HG02938 (cell line): ENCODE results near the gene POTEI.
"Not testable (repeated sequence)": the region's sequence is repeated elsewhere in the genome, so short reads cannot be mapped to it uniquely, and the experiment has no call there.

Source experiments
- ATAC-seq: cut with Tn5 transposase; IDR thresholded peaks from one replicate; pipeline ENCODE4 v1.9.1; 2021; ENCODE audit warnings: mild to moderate bottlenecking, moderate library complexity; ENCODE audit not compliant: unreplicated experiment

Gene POTEI

DNA sequence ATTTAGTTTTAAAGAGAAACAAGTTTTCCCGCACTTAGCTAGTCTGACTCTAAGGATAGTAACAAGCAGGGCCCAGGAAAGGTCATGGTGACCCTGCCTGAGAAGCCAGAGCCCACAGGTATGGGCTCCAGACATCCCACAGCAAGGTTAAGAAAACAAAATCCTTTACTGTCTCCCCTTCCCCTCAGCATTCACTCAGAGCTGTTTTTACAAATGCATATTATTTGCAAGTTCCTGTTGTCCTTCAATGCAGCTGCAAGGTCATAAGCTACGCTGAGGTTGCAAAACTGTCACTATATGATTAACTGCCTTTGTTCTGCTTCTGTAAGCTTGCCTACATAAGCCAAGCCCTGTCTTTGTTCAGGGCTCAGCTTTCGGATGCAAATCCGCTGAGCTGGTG is 18.1 kb downstream of the POTEI start:
- not testable (repeated sequence) for ATAC-seq

DNA sequence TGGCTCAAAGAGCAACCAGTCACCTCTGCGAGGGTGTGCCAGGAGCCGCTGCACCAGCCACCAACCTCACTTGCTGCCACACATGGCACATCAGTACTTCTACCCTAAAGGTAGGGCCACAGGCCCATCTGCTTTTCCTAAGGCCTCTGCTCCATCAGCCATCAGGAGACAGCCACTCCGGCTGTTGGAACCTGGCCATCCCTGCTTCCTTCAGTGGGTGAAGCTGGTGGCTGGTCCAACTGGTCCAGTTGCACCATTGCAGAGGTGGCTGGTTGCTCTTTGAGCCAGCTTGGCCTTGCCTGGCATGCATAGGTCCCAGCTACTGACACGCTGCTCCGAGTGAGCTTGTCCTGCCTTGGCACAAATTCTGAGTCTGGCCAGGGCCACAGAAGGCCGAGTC is 53.7 kb downstream of the POTEI start:
- ATAC-seq = not testable (repeated sequence)

DNA sequence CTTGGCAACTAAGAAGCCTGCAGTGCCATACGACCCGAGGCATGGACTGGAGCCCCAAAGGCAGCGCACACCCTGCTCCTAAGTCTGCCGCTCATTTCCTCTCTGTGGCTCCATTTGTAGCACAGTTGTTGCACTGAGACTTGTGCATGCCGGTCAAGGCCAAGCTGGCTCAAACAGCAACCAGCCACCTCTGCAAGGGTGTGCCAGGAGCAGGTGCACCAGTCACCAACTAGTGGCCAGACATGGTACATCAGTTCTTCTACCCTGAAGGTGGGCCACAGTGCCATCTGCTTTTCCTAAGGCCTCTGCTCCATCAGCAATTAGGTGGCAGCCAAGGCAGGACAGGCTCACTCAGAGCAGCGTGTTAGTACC is 54.4 kb downstream of the POTEI start:
- ATAC-seq = not testable (repeated sequence)

DNA sequence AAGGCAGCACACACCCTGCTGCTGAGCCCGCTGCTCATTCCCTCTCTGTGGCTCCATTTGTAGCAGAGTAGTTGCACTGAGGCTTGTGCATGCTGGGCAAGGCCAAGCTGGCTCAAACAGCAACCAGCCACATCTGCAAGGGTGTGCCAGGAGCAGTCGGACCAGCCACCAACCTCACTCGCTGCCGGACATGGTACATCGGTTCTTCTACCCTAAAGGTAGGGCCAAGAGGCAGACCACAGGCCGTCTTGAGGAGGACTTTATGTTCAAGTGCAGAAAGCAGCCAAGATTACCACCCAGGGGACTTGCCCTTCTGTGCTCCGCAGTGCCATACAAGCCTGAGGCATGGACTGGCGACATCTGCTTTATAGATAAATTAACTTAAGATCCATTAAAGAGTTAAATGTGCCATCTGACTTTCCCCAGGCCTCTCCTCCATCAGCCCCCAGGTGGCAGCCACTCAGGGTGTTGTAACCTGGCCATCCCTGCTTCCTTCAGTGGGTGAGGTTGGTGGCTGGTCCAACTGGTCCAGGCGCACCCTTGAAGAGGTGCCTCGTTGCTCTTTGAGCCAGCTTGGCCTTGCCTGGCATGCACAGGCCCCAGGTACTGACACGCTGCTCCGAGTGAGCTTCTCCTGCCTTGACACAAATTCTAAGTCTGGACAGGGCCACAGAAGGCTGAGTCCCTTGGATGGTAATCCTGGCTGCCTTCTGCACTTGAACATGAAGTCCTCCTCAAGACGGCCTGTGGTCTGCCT is 55.0 kb downstream of the POTEI start:
- ATAC-seq = not testable (repeated sequence)

DNA sequence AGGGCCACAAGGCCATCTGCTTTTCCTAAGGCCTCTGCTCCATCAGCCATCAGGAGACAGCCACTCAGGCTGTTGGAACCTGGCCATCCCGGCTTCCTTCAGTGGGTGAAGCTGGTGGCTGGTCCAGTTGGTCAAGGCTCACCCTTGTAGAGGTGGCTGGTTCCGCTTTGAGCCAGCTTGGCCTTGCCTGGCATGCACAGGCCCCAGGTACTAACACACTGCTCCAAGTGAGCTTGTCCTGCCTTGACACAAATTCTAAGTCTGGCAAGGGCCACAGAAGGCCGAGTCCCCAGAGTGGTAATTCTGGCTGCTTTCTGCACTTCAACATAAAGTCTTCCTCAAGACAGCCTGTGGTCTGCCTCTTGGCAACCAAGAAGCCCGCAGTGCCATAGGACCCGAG is 56.2 kb downstream of the POTEI start:
- ATAC-seq = not testable (repeated sequence)

DNA sequence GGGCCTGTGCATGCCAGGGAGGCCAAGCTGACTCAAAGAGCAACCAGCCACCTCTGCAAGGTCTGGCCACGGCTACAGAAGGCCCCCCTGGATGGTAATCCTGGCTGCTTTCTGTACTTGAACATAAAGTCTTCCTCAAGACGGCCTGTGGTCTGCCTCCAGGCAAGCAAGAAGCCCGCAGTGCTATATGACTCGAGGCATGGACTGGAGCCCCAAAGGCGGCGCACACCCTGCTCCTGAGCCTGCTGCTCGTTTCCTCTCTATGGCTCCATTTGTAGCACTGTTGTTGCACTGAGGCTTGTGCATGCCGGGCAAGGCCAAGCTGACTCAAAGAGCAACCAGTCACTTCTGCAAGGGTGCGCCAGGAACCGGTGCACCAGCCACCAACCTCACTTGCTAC is 57.3 kb downstream of the POTEI start:
- ATAC-seq = not testable (repeated sequence)

DNA sequence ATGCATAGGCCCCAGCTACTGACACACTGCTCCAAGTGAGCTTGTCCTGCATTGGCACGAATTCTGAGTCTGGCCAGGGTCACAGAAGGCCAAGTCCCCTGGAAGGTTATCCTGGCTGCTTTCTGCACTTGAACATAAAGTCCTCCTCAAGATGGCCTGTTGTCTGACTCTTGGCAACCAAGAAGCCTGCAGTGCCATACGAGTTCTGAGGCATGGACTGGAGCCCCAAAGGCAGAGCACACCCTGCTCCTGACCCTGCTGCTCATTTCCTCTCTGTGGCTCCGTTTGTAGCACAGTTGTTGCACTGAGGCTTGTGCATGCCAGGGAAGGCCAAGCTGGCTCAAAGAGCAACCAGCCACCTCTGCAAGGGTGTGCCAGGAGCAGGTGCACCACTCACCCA is 57.9 kb downstream of the POTEI start:
- ATAC-seq = not testable (repeated sequence)

DNA sequence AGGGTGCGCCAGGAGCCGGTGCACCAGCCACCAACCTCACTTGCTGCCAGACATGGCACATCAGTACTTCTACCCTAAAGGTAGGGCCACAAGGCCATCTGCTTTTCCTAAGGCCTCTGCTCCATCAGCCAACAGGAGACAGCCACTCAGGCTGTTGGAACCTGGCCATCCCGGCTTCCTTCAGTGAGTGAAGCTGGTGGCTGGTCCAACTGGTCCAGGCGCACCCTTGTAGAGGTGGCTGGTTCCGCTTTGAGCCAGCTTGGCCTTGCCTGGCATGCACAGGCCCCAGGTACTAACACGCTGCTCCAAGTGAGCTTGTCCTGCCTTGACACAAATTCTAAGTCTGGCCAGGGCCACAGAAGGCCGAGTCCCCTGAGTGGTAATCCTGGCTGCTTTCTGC is 58.8 kb downstream of the POTEI start:
- not testable (repeated sequence) for ATAC-seq

DNA sequence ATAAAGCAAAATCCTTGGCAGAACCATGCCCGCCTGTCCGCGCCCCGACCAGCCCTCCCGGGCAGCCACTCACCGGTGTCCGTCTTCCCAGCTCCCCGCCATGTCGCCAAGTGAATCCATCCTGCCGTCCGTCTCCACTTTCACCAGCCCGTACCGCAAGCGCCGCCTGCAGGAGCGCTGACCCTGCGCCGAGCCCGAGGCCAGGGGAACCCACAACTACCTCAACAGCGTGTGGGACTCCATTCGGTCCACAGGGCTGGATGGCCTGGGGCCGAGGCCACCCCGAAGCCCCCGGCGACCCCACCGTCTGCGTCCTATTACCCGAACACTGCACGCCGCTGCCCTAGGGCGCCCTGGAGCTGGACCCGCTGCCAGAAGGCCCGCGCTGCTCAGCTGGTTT is 81.5 kb downstream of the POTEI start:
- ATAC-seq = not testable (repeated sequence)

DNA sequence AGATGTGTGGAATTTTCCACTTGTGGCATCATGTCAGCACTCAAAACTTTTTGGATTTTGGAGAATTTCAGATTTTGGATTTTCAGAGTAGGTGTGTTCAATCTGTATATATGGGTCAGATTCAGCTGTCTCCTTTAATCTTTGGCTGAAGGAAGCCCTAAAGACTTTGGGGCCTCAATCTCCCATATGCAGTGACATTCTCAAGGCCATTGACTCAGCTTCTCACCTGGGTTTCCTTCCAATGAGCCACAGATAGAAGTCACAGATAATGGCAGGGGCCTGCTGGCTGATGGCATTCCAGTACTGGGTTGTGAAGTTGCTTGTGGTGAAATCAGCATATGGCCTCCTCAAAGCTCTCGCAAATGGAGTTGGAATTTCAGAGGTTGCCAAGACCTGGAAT is 90.3 kb downstream of the POTEI start:
- not testable (repeated sequence) for ATAC-seq

DNA sequence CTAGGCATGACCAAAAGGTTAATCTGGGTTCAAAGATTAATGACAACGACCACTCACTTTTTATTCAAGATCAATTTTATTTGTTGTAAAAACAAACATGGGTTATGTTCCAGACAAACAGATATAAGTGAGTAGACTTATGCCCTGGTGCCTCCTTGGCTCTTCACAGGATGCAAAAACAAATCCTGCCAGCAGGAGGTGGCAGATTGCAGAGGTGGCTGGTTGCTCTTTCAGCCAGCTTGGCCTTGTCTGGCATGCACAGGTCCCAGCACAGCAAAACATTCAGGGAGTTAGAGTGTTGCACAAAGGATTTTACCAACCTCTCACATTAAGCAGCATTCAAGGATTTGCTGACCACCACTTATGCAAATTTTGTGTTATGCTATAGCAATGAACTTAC is 92.4 kb downstream of the POTEI start:
- not testable (repeated sequence) for ATAC-seq
